Glutamatergic neuron (in vitro differentiated cells): Measurements from ENCODE around the gene ABTB2. TPM values are rescaled to one million over a fixed set of nuclear protein-coding genes. Genes with fewer than 3 reads are reported as not detected.

Source experiments
- DNase-seq: peaks from one replicate; pipeline ENCODE4 v3.0.0; 2022
- H3K27ac Mint-ChIP-seq: one replicate; pipeline ENCODE4 v1.8.0; 2020; ENCODE audit warnings: mild to moderate bottlenecking, mixed read lengths, inconsistent platforms; ENCODE audit not compliant: unreplicated experiment
- H3K27me3 Mint-ChIP-seq: one replicate; pipeline ENCODE4 v1.8.0; 2020; ENCODE audit warnings: mild to moderate bottlenecking, moderate library complexity, mixed read lengths, inconsistent platforms; ENCODE audit not compliant: unreplicated experiment
- H3K36me3 Mint-ChIP-seq: one replicate; pipeline ENCODE4 v1.8.0; 2020; ENCODE audit warnings: mild to moderate bottlenecking, mixed read lengths, inconsistent platforms; ENCODE audit not compliant: unreplicated experiment
- H3K4me1 Mint-ChIP-seq: one replicate; pipeline ENCODE4 v1.8.0; 2020; ENCODE audit warnings: mild to moderate bottlenecking, low read depth, mixed read lengths, inconsistent platforms; ENCODE audit not compliant: unreplicated experiment
- H3K4me3 Mint-ChIP-seq: one replicate; pipeline ENCODE4 v1.8.0; 2020; ENCODE audit warnings: mild to moderate bottlenecking, mixed read lengths, inconsistent platforms; ENCODE audit not compliant: unreplicated experiment
- H3K9me3 Mint-ChIP-seq: one replicate; pipeline ENCODE4 v1.8.0; 2020; ENCODE audit warnings: mild to moderate bottlenecking, moderate library complexity, mixed read lengths, inconsistent platforms; ENCODE audit not compliant: unreplicated experiment
- total RNA-seq: library from RNA; stranded (reverse); fragmentation: NEBNext Ultra II Directional; extraction: Animal tissue kit (Norgen Biotek cat#: 25700); gene quantifications from one replicate; pipeline ENCODE4 v1.2.1, GENCODE V29; 2021; ENCODE audit not compliant: unreplicated experiment
- TF ChIP-seq, protein P1 (sequence below): fragments of 200-600 bp; sonication (generic); IDR thresholded peaks from one replicate; pipeline ENCODE4 v1.5.0; 2021; ENCODE audit not compliant: partially characterized antibody, unreplicated experiment

Gene ABTB2
- total RNA-seq, 1 donor from 2014 or later, result 9.3 TPM

GRCh38 chr11:34335331-34335730 is 22.5 kb downstream of the ABTB2 start:
- no peak for DNase-seq
- Mint-ChIP-seq H3K4me1 (peaks cover 6% of the 10 kb centered on the region), H3K4me3 (no peak overlapping the region), H3K27me3 (no peaks in the 10 kb centered on the region), H3K36me3 (no peaks in the 10 kb centered on the region), H3K9me3 (no peaks in the 10 kb centered on the region), H3K27ac (no peak overlapping the region)
- TF ChIP-seq, protein P1, sequence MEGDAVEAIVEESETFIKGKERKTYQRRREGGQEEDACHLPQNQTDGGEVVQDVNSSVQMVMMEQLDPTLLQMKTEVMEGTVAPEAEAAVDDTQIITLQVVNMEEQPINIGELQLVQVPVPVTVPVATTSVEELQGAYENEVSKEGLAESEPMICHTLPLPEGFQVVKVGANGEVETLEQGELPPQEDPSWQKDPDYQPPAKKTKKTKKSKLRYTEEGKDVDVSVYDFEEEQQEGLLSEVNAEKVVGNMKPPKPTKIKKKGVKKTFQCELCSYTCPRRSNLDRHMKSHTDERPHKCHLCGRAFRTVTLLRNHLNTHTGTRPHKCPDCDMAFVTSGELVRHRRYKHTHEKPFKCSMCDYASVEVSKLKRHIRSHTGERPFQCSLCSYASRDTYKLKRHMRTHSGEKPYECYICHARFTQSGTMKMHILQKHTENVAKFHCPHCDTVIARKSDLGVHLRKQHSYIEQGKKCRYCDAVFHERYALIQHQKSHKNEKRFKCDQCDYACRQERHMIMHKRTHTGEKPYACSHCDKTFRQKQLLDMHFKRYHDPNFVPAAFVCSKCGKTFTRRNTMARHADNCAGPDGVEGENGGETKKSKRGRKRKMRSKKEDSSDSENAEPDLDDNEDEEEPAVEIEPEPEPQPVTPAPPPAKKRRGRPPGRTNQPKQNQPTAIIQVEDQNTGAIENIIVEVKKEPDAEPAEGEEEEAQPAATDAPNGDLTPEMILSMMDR, result no peak

GRCh38 chr11:34333787-34334186 is 24.0 kb downstream of the ABTB2 start:
- Mint-ChIP-seq H3K36me3 (no peaks in the 10 kb centered on the region), H3K4me1 (peaks cover 3% of the 10 kb centered on the region), H3K9me3 (no peaks in the 10 kb centered on the region), H3K27ac (no peak overlapping the region), H3K4me3 (no peak overlapping the region), H3K27me3 (no peaks in the 10 kb centered on the region)
- no peak for DNase-seq
- TF ChIP-seq, protein P1, result no peak

- H3K27ac Mint-ChIP-seq, result no peak overlapping the region
- H3K27me3 Mint-ChIP-seq, result no peaks in the 10 kb centered on the region
- H3K9me3 Mint-ChIP-seq, result peaks cover 2% of the 10 kb centered on the region
- no peak overlapping the region for H3K4me3 Mint-ChIP-seq
- H3K36me3 Mint-ChIP-seq, result no peaks in the 10 kb centered on the region
- DNase-seq, result no peak
- TF ChIP-seq, protein P1, result no peak
- H3K4me1 Mint-ChIP-seq, result peaks cover 15% of the 10 kb centered on the region
Measured at GRCh38 chr11:34332524-34332923, 25.3 kb downstream of the ABTB2 start.

DNA sequence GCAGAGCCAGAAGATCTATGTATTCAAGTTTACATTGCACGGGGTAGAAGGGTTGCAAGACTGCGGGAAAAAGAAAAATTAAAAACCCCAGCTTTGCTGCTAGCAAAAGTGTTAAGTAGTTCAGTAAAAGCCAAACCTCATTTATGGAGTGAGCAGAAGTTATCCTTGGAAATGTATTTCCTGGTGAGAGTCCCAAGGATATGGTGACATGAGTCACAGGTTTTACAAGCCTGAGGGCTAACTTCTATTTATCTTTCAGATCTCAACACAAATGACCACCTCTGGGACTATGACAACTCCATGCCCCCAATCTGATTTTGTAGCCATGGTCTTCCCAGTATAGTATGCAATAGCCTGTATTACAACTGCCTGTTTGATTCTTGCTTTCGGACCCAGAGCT is 26.1 kb downstream of the ABTB2 start:
- peaks cover 18% of the 10 kb centered on the region for H3K4me1 Mint-ChIP-seq
- no peaks in the 10 kb centered on the region for H3K36me3 Mint-ChIP-seq
- no peak overlapping the region for H3K27ac Mint-ChIP-seq
- TF ChIP-seq, protein P1, result no peak
- no peak overlapping the region for H3K4me3 Mint-ChIP-seq
- H3K27me3 Mint-ChIP-seq, result no peaks in the 10 kb centered on the region
- H3K9me3 Mint-ChIP-seq, result peaks cover 2% of the 10 kb centered on the region
- no peak for DNase-seq

DNA sequence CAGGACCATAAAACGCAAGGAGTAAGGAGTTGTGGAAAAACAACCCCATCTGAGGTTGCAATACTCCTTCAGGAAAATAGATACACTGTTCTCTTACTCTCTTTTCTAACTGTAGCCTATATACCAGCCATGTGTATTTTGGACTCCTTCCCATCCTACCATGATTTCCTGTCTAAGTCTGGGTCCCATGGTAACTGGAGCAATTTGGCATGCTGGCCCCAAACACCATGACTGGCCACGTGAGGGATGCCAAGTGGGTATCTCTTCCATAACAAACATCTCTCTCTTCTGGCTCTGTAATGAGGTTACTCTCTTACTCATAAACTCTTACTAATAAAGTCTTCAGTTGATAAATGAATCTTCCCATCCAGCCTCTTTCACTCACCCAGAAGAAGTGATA is 26.5 kb downstream of the ABTB2 start:
- Mint-ChIP-seq H3K4me3 (no peak overlapping the region), H3K4me1 (peaks cover 18% of the 10 kb centered on the region), H3K27ac (no peak overlapping the region), H3K9me3 (peaks cover 2% of the 10 kb centered on the region), H3K36me3 (no peaks in the 10 kb centered on the region), H3K27me3 (no peaks in the 10 kb centered on the region)
- no peak for DNase-seq
- TF ChIP-seq, protein P1, result no peak
